Measurements from ENCODE around the gene CDCP1.
"Not testable (repeated sequence)": the region's sequence is repeated elsewhere in the genome, so short reads cannot be mapped to it uniquely, and the experiment has no call there.

Gene CDCP1

GRCh38 chr3:45143673-45144671, 2.2 kb downstream of the CDCP1 start:
- peak overlapping the region; percentile 88 for H3K27ac ChIP-seq
- TF ChIP-seq CTCF (conservative IDR thresholded peaks at IDR 0.05) = no peak

- H3K27ac ChIP-seq = not testable (repeated sequence)
These were observed 5.4 kb downstream of the CDCP1 start for GRCh38 chr3:45140770-45141155.

- no peak for TF ChIP-seq CTCF (conservative IDR thresholded peaks at IDR 0.05)
- H3K27ac ChIP-seq = no peak overlapping the region; the same call in 1 of the 2 replicates
These were observed 5.9 kb downstream of the CDCP1 start for GRCh38 chr3:45140141-45140769.

GRCh38 chr3:45139372-45140140, 6.6 kb downstream of the CDCP1 start:
- H3K27ac ChIP-seq = peak overlapping the region; percentile 90
- no peak for TF ChIP-seq CTCF (conservative IDR thresholded peaks at IDR 0.05)

GRCh38 chr3:45137656-45138181, 8.5 kb downstream of the CDCP1 start:
- TF ChIP-seq CTCF (conservative IDR thresholded peaks at IDR 0.05) = peak; percentile 45
- H3K27ac ChIP-seq = peak overlapping the region; percentile 90

- TF ChIP-seq CTCF (conservative IDR thresholded peaks at IDR 0.05) = no peak
- no peak overlapping the region for H3K27ac ChIP-seq
These were observed 10.2 kb downstream of the CDCP1 start for GRCh38 chr3:45135959-45136358.

GRCh38 chr3:45134758-45135521, 11.2 kb downstream of the CDCP1 start:
- TF ChIP-seq CTCF (conservative IDR thresholded peaks at IDR 0.05) = no peak
- H3K27ac ChIP-seq = no peak overlapping the region

All from VCaP (cell line).